ENCODE results near the gene ADSS2. TPM values are rescaled to one million over a fixed set of nuclear protein-coding genes. Genes with fewer than 3 reads are reported as not detected.

Gene ADSS2
- total RNA-seq, 2 donors from 2014 or later = 56.2 to 63.2 TPM

GRCh38 chr1:244422174-244422573 lies 29.5 kb downstream of the ADSS2 start:
- no peak for DNase-seq (ENCODE audit: low spot score in 2 of 2)
- Mint-ChIP-seq H3K27ac (no peak overlapping the region), H3K9me3 (no peaks in the 10 kb centered on the region), H3K36me3 (peaks cover 21 to 33% of the 10 kb centered on the region in 2 donors)
- no peak for ATAC-seq

GRCh38 chr1:244419024-244419423 lies 32.7 kb downstream of the ADSS2 start:
- no peaks in the 10 kb centered on the region for H3K9me3 Mint-ChIP-seq
- ATAC-seq (no peak), DNase-seq (ENCODE audit: low spot score in 2 of 2) (no peak)
- no peak overlapping the region for H3K27ac Mint-ChIP-seq
- H3K36me3 Mint-ChIP-seq = peaks cover 19 to 41% of the 10 kb centered on the region in 2 donors

GRCh38 chr1:244414543-244414942 lies 37.2 kb downstream of the ADSS2 start:
- H3K27ac Mint-ChIP-seq = peak overlapping the region in 1 of 2 donors; percentile 65
- no peaks in the 10 kb centered on the region for H3K9me3 Mint-ChIP-seq
- ATAC-seq = no peak
- peaks cover 30 to 65% of the 10 kb centered on the region in 2 donors for H3K36me3 Mint-ChIP-seq
- no peak for DNase-seq (ENCODE audit: low spot score in 2 of 2)

GRCh38 chr1:244413736-244414135 lies 38.0 kb downstream of the ADSS2 start:
- ATAC-seq (peak; percentile 47 to 73), DNase-seq (ENCODE audit: low spot score in 2 of 2) (no peak)
- peak overlapping the region; percentile 2 to 58 for H3K27ac Mint-ChIP-seq
- H3K36me3 Mint-ChIP-seq = peaks cover 32 to 68% of the 10 kb centered on the region in 2 donors
- no peaks in the 10 kb centered on the region for H3K9me3 Mint-ChIP-seq

GRCh38 chr1:244412176-244412575 lies 39.5 kb downstream of the ADSS2 start:
- DNase-seq (ENCODE audit: low spot score in 2 of 2) = no peak
- H3K36me3 Mint-ChIP-seq = peaks cover 34 to 80% of the 10 kb centered on the region in 2 donors
- no peak for ATAC-seq
- peaks cover 4 to 5% of the 10 kb centered on the region in 2 donors for H3K9me3 Mint-ChIP-seq
- peak overlapping the region in 1 of 2 donors; percentile 7 for H3K27ac Mint-ChIP-seq

- Mint-ChIP-seq H3K27ac (no peak overlapping the region), H3K36me3 (peaks cover 49 to 86% of the 10 kb centered on the region in 2 donors), H3K9me3 (peaks cover 5 to 8% of the 10 kb centered on the region in 2 donors)
- DNase-seq (ENCODE audit: low spot score in 2 of 2) = no peak
- ATAC-seq = no peak
These were observed 42.0 kb downstream of the ADSS2 start for GRCh38 chr1:244409701-244410100.

- no peak overlapping the region for H3K27ac Mint-ChIP-seq
- no peak for DNase-seq (ENCODE audit: low spot score in 2 of 2)
- H3K9me3 Mint-ChIP-seq = peaks cover 19 to 23% of the 10 kb centered on the region in 2 donors
- H3K36me3 Mint-ChIP-seq = peaks cover 60 to 96% of the 10 kb centered on the region in 2 donors
- no peak for ATAC-seq
These were observed 45.4 kb downstream of the ADSS2 start for GRCh38 chr1:244406337-244406736.

GRCh38 chr1:244405856-244406255 lies 45.9 kb downstream of the ADSS2 start:
- Mint-ChIP-seq H3K36me3 (peaks cover 63 to 96% of the 10 kb centered on the region in 2 donors), H3K9me3 (peaks cover 24 to 26% of the 10 kb centered on the region in 2 donors), H3K27ac (no peak overlapping the region)
- DNase-seq (ENCODE audit: low spot score in 2 of 2) = no peak
- no peak for ATAC-seq

- ATAC-seq (no peak), DNase-seq (ENCODE audit: low spot score in 2 of 2) (no peak)
- Mint-ChIP-seq H3K27ac (no peak overlapping the region), H3K36me3 (peaks cover 54 to 83% of the 10 kb centered on the region in 2 donors), H3K9me3 (peaks cover 25 to 26% of the 10 kb centered on the region in 2 donors)
These were observed 48.3 kb downstream of the ADSS2 start for GRCh38 chr1:244403431-244403830.

- ATAC-seq = no peak
- DNase-seq (ENCODE audit: low spot score in 2 of 2) = no peak
- peaks cover 37 to 59% of the 10 kb centered on the region in 2 donors for H3K36me3 Mint-ChIP-seq
- H3K27ac Mint-ChIP-seq = no peak overlapping the region
- peaks cover 18 to 20% of the 10 kb centered on the region in 2 donors for H3K9me3 Mint-ChIP-seq
These were observed 50.7 kb downstream of the ADSS2 start for GRCh38 chr1:244400974-244401373.

- H3K27ac Mint-ChIP-seq = no peak overlapping the region
- H3K9me3 Mint-ChIP-seq = peaks cover 6 to 11% of the 10 kb centered on the region in 2 donors
- ATAC-seq (no peak), DNase-seq (ENCODE audit: low spot score in 2 of 2) (no peak)
- peaks cover 11 to 23% of the 10 kb centered on the region in 2 donors for H3K36me3 Mint-ChIP-seq
These were observed 54.6 kb downstream of the ADSS2 start for GRCh38 chr1:244397131-244397530.

- no peak for DNase-seq (ENCODE audit: low spot score in 2 of 2)
These were observed 55.7 kb downstream of the ADSS2 start for GRCh38 chr1:244395965-244396364.

GRCh38 chr1:244394826-244395765 lies 56.6 kb downstream of the ADSS2 start:
- peak overlapping the region; percentile 32 to 82 for H3K27ac Mint-ChIP-seq
- peak in 1 of 2 donors; percentile 26 for ATAC-seq

More at GRCh38 chr1:244395965-244396364, 55.7 kb downstream of the ADSS2 start:
- ATAC-seq = peak in 1 of 2 donors; percentile 24
- Mint-ChIP-seq H3K36me3 (peaks cover 0 to 11% of the 10 kb centered on the region in 2 donors), H3K27ac (peak overlapping the region; percentile 23 to 32), H3K9me3 (peaks cover 0 to 2% of the 10 kb centered on the region in 2 donors)

GRCh38 chr1:244394346-244394745 lies 57.4 kb downstream of the ADSS2 start:
- no peak for ATAC-seq
- H3K9me3 Mint-ChIP-seq = no peaks in the 10 kb centered on the region
- H3K36me3 Mint-ChIP-seq = peaks cover 0 to 4% of the 10 kb centered on the region in 2 donors
- peak overlapping the region in 1 of 2 donors; percentile 55 for H3K27ac Mint-ChIP-seq
- DNase-seq (ENCODE audit: low spot score in 2 of 2) = no peak

More at GRCh38 chr1:244394826-244395765, 56.6 kb downstream of the ADSS2 start:
- DNase-seq (ENCODE audit: low spot score in 2 of 2) = no peak
- peaks cover 0 to 4% of the 10 kb centered on the region in 2 donors for H3K36me3 Mint-ChIP-seq
- H3K9me3 Mint-ChIP-seq = no peaks in the 10 kb centered on the region

- DNase-seq (ENCODE audit: low spot score in 2 of 2) (no peak), ATAC-seq (no peak)
- H3K36me3 Mint-ChIP-seq = no peaks in the 10 kb centered on the region
- peak overlapping the region in 1 of 2 donors; percentile 29 for H3K27ac Mint-ChIP-seq
- no peaks in the 10 kb centered on the region for H3K9me3 Mint-ChIP-seq
These were observed 58.0 kb downstream of the ADSS2 start for GRCh38 chr1:244393604-244394176.

- no peaks in the 10 kb centered on the region for H3K36me3 Mint-ChIP-seq
- DNase-seq (ENCODE audit: low spot score in 2 of 2) (no peak), ATAC-seq (no peak)
- no peak overlapping the region for H3K27ac Mint-ChIP-seq
- no peaks in the 10 kb centered on the region for H3K9me3 Mint-ChIP-seq
These were observed 59.9 kb downstream of the ADSS2 start for GRCh38 chr1:244391761-244392160.

GRCh38 chr1:244388961-244389360 lies 62.7 kb downstream of the ADSS2 start:
- Mint-ChIP-seq H3K27ac (no peak overlapping the region), H3K9me3 (no peaks in the 10 kb centered on the region), H3K36me3 (no peaks in the 10 kb centered on the region)
- ATAC-seq (no peak), DNase-seq (ENCODE audit: low spot score in 2 of 2) (no peak)
